NB4 (cell line): ENCODE results near the gene HRH1.

ENCODE experiments used
- DNase-seq: peaks from one replicate; pipeline ENCODE4 v3.0.0; 2010; ENCODE audit warnings: low read depth
- H3K4me3 ChIP-seq: one replicate; pipeline ENCODE4 v1.5.1; 2011; ENCODE audit warnings: mild to moderate bottlenecking, low read depth, low read length, moderate library complexity
- CTCF ChIP-seq: IDR thresholded peaks from one replicate; pipeline ENCODE4 v1.5.1; 2012; ENCODE audit warnings: low read depth, low read length
- MAX ChIP-seq: IDR thresholded peaks from 2 replicates; pipeline ENCODE4 v1.6.1; 2011; ENCODE audit warnings: low read depth, low read length
- MYC ChIP-seq: IDR thresholded peaks from 2 replicates; pipeline ENCODE4 v1.6.1; 2011; ENCODE audit warnings: low read depth, low read length
- POLR2A ChIP-seq: IDR thresholded peaks from 2 replicates; pipeline ENCODE4 v1.6.1; 2011; ENCODE audit warnings: mild to moderate bottlenecking; ENCODE audit not compliant: insufficient read length; ENCODE audit errors: extremely low read depth

The HRH1 gene

GRCh38 chr3:11186318-11186692 is 32.0 kb downstream of the HRH1 start:
- no peak overlapping the region for H3K4me3 ChIP-seq
- DNase-seq = no peak
- TF ChIP-seq CTCF (no peak), MAX (no peak), MYC (no peak), POLR2A (no peak)

- DNase-seq = no peak
- TF ChIP-seq POLR2A (no peak), MAX (no peak)
- no peak overlapping the region for H3K4me3 ChIP-seq
Observed at GRCh38 chr3:11186771-11187191, 32.5 kb downstream of the HRH1 start.

GRCh38 chr3:11187681-11188080 is 33.4 kb downstream of the HRH1 start:
- H3K4me3 ChIP-seq = no peak overlapping the region
- DNase-seq = no peak
- TF ChIP-seq MYC (no peak), MAX (no peak), POLR2A (no peak), CTCF (no peak)

- TF ChIP-seq MYC (no peak), POLR2A (no peak), CTCF (no peak), MAX (no peak)
- DNase-seq = no peak
- H3K4me3 ChIP-seq = no peak overlapping the region
Observed at GRCh38 chr3:11188231-11188630, 33.9 kb downstream of the HRH1 start.

GRCh38 chr3:11195201-11195600 is 40.9 kb downstream of the HRH1 start:
- TF ChIP-seq CTCF = no peak
- no peak for TF ChIP-seq MYC
- TF ChIP-seq POLR2A = no peak
- no peak; the same call in 1 of the 2 replicates for TF ChIP-seq MAX
- no peak overlapping the region for H3K4me3 ChIP-seq
- DNase-seq = no peak

GRCh38 chr3:11195721-11196332 is 41.5 kb downstream of the HRH1 start:
- peak; percentile 19 for DNase-seq
- no peak overlapping the region for H3K4me3 ChIP-seq
- TF ChIP-seq POLR2A (no peak), MAX (no peak), MYC (no peak), CTCF (no peak)
